PC-3 (cell line): ENCODE data around the gene PCMT1. TPM values are rescaled to one million over a fixed set of nuclear protein-coding genes. Genes with fewer than 3 reads are reported as not detected.

Source experiments
- ATAC-seq: fragments of 200-7000 bp; cut with Tn5 transposase; 2 replicates; pipeline ENCODE4 v1.9.1; 2020; ENCODE audit warnings: mild to moderate bottlenecking, moderate library complexity
- BruUV-seq: library from RNA; stranded (reverse); fragments of 400-500 nt; replicated peaks from 2 replicates; lab custom pipeline; 2021; lab: Mats Ljungman, UMichigan
- CTCF ChIA-PET: fragments of 300-600 bp; sonication (Branson Sonifier 250); formaldehyde crosslinking; loops from one replicate; lab custom pipeline; 2022; ENCODE audit warnings: antibody characterized with exemption; lab: Charles Lee
- POLR2A ChIA-PET: fragments of 300-600 bp; sonication (Branson Sonifier 250); formaldehyde crosslinking; loops from one replicate; lab custom pipeline; 2022; ENCODE audit warnings: antibody characterized with exemption; ENCODE audit not compliant: unreplicated experiment; lab: Charles Lee
- DNase-seq: peaks from one replicate; pipeline ENCODE4 v3.0.0-alpha.2; 2015
- H2AFZ ChIP-seq: fragments of 300-600 bp; sonication (generic); 2 replicates; pipeline ENCODE4 v1.6.0; 2016; ENCODE audit warnings: antibody characterized with exemption, low read length
- H3F3A ChIP-seq: fragments of 300-600 bp; sonication (generic); one replicate; pipeline ENCODE4 v1.6.0; 2017; ENCODE audit warnings: antibody characterized with exemption, low read length, control low read depth, mild to moderate bottlenecking; ENCODE audit not compliant: unreplicated experiment
- H3K27ac ChIP-seq: fragments of 300-600 bp; sonication (generic); 2 replicates; pipeline ENCODE4 v1.5.1; 2016; ENCODE audit warnings: mild to moderate bottlenecking, low read length
- H3K27me3 ChIP-seq: fragments of 300-600 bp; sonication (generic); 2 replicates; pipeline ENCODE4 v1.6.1; 2016; ENCODE audit warnings: low read length, mixed read lengths
- H3K36me3 ChIP-seq: fragments of 300-600 bp; sonication (generic); 2 replicates; pipeline ENCODE4 v1.6.1; 2016; ENCODE audit warnings: low read depth, mixed run types, low read length, mixed read lengths
- H3K4me1 ChIP-seq: fragments of 300-600 bp; sonication (generic); 2 replicates; pipeline ENCODE4 v1.5.1; 2016; ENCODE audit warnings: low read length; ENCODE audit not compliant: insufficient read depth
- H3K4me2 ChIP-seq: fragments of 300-600 bp; sonication (generic); 2 replicates; pipeline ENCODE4 v1.6.0; 2016; ENCODE audit warnings: low read length
- H3K4me3 ChIP-seq: fragments of 300-600 bp; sonication (generic); 2 replicates; pipeline ENCODE4 v1.5.1; 2016; ENCODE audit warnings: mild to moderate bottlenecking, low read length, mixed read lengths
- H3K79me2 ChIP-seq: fragments of 300-600 bp; sonication (generic); 2 replicates; pipeline ENCODE4 v1.6.1; 2017; ENCODE audit warnings: low read length, mixed read lengths
- H3K9ac ChIP-seq: fragments of 300-600 bp; sonication (generic); 2 replicates; pipeline ENCODE4 v1.6.0; 2016; ENCODE audit warnings: mild to moderate bottlenecking, low read length
- H3K9me2 ChIP-seq: fragments of 300-600 bp; sonication (generic); replicated peaks from 2 replicates; pipeline ENCODE4 v1.6.1; 2016; ENCODE audit warnings: mixed run types, low read length, mixed read lengths
- H3K9me3 ChIP-seq: fragments of 300-600 bp; sonication (generic); 2 replicates; pipeline ENCODE4 v1.6.1; 2016; ENCODE audit warnings: low read length, mixed read lengths
- H4K20me1 ChIP-seq: fragments of 300-600 bp; sonication (generic); 2 replicates; pipeline ENCODE4 v1.6.1; 2016; ENCODE audit warnings: low read length, mixed read lengths
- EZH2 ChIP-seq: fragments of 300-600 bp; sonication (generic); IDR thresholded peaks from one replicate; pipeline ENCODE4 v1.6.1; 2017; ENCODE audit warnings: antibody characterized with exemption, mild to moderate bottlenecking, low read length; ENCODE audit not compliant: unreplicated experiment
- EZH2phosphoT487 ChIP-seq: fragments of 300-600 bp; sonication (generic); IDR thresholded peaks from 2 replicates; pipeline ENCODE4 v1.6.1; 2018; ENCODE audit warnings: mild to moderate bottlenecking, antibody characterized with exemption, low read length, borderline replicate concordance
- intact Hi-C: fragments of 100-400 bp; cut with micrococcal nuclease; formaldehyde crosslinking; loops from 2 replicates; pipeline ENCODE4 v1.9.0; 2023
- total RNA-seq: library from RNA; depleted of rRNA; stranded (reverse); fragments of >200 nt; gene quantifications from 2 replicates; pipeline ENCODE4 v1.2.3, GENCODE V29; 2014
- TF ChIP-seq, protein P1 (sequence below): fragments of 300-600 bp; sonication (generic); conservative IDR thresholded peaks from 2 replicates; pipeline ENCODE4 v1.5.1; 2017; ENCODE audit warnings: antibody characterized with exemption, low read depth, mild to moderate bottlenecking, low read length

PCMT1 gene
- total RNA-seq, 1 experiment from 2014 or later = 122 TPM

DNA sequence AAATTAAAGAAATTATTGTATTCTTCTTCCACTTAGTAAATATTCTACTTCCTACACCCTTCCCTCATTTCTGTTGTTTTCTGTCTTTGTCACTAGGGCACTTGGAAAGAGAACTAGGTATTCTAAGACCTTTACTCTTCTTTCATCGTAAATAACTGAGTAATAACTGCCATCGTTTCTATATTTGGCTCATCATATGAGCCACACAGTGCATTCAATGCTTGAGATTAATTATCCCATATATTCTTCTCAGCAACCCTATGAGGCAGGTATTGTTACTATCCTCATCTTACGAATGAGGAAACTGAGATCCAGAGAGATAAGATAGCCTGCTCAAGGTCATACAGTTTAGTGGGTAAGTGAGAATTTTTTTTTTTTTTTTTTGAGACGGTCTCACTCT, 75.8 kb downstream of the PCMT1 start:
- BruUV-seq = no TSS peak
- Histone ChIP-seq H4K20me1 (no peaks in the 10 kb centered on the region), H3K27me3 (no peaks in the 10 kb centered on the region), H3K4me2 (no peak overlapping the region), H3K9me2 (no peaks in the 10 kb centered on the region), H2AFZ (no peak overlapping the region), H3K27ac (no peak overlapping the region), H3K9me3 (no peaks in the 10 kb centered on the region), H3K4me1 (no peaks in the 10 kb centered on the region), H3F3A (no peaks in the 10 kb centered on the region), H3K36me3 (no peaks in the 10 kb centered on the region; the same call in 1 of the 2 replicates), H3K4me3 (no peak overlapping the region), H3K9ac (no peak overlapping the region), H3K79me2 (no peaks in the 10 kb centered on the region)
- CTCF ChIA-PET = interaction anchor here (0.6 kb wide), 1 partner anchor 990 kb away, joined by 4 read pairs; no protein-coding TSS in a partner anchor
- ATAC-seq (no peak), DNase-seq (no peak)
- intact Hi-C loops = loop anchor here (10.0 kb wide), 1 partner anchor 100 kb away; no protein-coding TSS in a partner anchor
- TF ChIP-seq EZH2 = no peak
- TF ChIP-seq EZH2phosphoT487 = no peak
- TF ChIP-seq, protein P1, sequence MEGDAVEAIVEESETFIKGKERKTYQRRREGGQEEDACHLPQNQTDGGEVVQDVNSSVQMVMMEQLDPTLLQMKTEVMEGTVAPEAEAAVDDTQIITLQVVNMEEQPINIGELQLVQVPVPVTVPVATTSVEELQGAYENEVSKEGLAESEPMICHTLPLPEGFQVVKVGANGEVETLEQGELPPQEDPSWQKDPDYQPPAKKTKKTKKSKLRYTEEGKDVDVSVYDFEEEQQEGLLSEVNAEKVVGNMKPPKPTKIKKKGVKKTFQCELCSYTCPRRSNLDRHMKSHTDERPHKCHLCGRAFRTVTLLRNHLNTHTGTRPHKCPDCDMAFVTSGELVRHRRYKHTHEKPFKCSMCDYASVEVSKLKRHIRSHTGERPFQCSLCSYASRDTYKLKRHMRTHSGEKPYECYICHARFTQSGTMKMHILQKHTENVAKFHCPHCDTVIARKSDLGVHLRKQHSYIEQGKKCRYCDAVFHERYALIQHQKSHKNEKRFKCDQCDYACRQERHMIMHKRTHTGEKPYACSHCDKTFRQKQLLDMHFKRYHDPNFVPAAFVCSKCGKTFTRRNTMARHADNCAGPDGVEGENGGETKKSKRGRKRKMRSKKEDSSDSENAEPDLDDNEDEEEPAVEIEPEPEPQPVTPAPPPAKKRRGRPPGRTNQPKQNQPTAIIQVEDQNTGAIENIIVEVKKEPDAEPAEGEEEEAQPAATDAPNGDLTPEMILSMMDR = no peak
- POLR2A ChIA-PET = no interaction called here

DNA sequence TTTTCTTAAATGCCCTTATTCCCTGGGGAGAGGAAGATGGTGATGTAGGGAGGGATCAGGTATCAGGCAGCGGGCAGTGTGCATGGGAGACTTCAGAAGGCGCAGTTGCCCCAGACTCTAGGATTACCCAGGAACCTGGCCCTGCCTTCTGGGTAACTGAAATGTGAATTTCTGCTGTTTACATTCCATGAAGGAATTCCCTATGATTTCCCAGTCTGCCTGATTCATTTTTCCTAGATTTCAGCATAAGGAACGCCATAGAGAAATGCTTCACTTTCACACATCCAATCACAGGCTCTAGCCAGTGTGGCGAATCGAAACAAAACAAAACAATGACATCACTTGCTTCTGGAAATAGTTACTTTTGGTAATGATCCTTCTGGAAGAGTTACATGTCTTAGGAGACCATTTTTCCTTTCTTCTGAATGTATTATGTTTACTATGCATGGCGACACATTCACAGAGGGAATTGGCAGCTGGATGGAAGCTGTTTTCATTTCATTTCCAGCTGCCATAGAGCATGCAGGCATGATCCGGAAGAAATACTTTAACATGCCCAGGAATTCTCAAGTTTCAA, 81.3 kb downstream of the PCMT1 start:
- H3K27ac ChIP-seq = no peak overlapping the region
- no peaks in the 10 kb centered on the region for H3K79me2 ChIP-seq
- no peaks in the 10 kb centered on the region for H4K20me1 ChIP-seq
- no peak for TF ChIP-seq EZH2
- no peak for TF ChIP-seq EZH2phosphoT487
- TF ChIP-seq, protein P1 = no peak
- no peaks in the 10 kb centered on the region for H3K27me3 ChIP-seq
- H3K4me1 ChIP-seq = peaks cover 8% of the 10 kb centered on the region
- no peaks in the 10 kb centered on the region for H3K9me3 ChIP-seq
- H3K36me3 ChIP-seq = no peaks in the 10 kb centered on the region
- intact Hi-C loops = no loop called here
- DNase-seq (no peak), ATAC-seq (no peak)
- no peak overlapping the region for H3K4me2 ChIP-seq
- ChIA-PET CTCF (no interaction called here), POLR2A (no interaction called here)
- no peaks in the 10 kb centered on the region for H3K9me2 ChIP-seq
- no peak overlapping the region for H3K9ac ChIP-seq
- H3F3A ChIP-seq = peaks cover 3% of the 10 kb centered on the region
- no peak overlapping the region for H2AFZ ChIP-seq
- BruUV-seq = no TSS peak
- H3K4me3 ChIP-seq = no peak overlapping the region

DNA sequence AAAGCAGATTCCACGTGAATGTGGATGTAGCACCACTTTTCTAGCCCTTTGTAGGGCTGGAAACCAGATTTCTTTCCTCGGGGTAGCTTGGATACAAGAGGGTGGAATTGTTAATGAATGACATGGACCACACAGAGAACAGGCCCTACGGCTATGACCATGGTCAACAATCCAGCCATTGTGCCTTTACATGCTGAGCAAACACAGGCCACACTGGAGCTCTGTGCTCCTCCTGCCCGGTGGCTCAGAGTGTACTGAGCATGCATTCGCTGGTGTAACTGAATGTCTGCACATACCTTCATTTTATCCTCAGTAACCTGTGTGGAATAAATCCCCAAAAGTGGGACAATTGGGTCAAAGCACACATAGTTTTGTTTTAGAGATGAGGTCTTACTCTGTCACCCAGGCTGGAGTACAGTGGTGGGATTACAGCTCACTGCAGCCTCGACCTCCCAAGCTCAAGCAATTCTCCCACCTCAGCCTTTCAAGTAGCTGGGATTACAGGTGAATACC, 81.8 kb downstream of the PCMT1 start:
- ATAC-seq = no peak
- no peaks in the 10 kb centered on the region for H3K9me3 ChIP-seq
- H3K79me2 ChIP-seq = no peaks in the 10 kb centered on the region
- DNase-seq = peak; percentile 7
- no peak overlapping the region for H3K9ac ChIP-seq
- ChIA-PET CTCF (no interaction called here), POLR2A (no interaction called here)
- no peak overlapping the region for H2AFZ ChIP-seq
- no peaks in the 10 kb centered on the region for H3K36me3 ChIP-seq
- H4K20me1 ChIP-seq = no peaks in the 10 kb centered on the region
- H3K27me3 ChIP-seq = no peaks in the 10 kb centered on the region
- intact Hi-C loops = no loop called here
- H3K4me1 ChIP-seq = peaks cover 8% of the 10 kb centered on the region
- TF ChIP-seq EZH2phosphoT487 = no peak
- no peak for TF ChIP-seq EZH2
- TF ChIP-seq, protein P1 = no peak
- no peak overlapping the region for H3K4me2 ChIP-seq
- no TSS peak for BruUV-seq
- no peak overlapping the region for H3K4me3 ChIP-seq
- peaks cover 3% of the 10 kb centered on the region for H3F3A ChIP-seq
- no peak overlapping the region for H3K27ac ChIP-seq
- no peaks in the 10 kb centered on the region for H3K9me2 ChIP-seq
